LoVo (cell line): Measurements from ENCODE around the gene MTO1.
"Not testable (repeated sequence)": the region's sequence is repeated elsewhere in the genome, so short reads cannot be mapped to it uniquely, and the experiment has no call there.

Experiments
- DNase-seq: peaks from one replicate; pipeline ENCODE4 v3.0.0-alpha.2; 2016; ENCODE audit warnings: low spot score

MTO1 gene, protein sequence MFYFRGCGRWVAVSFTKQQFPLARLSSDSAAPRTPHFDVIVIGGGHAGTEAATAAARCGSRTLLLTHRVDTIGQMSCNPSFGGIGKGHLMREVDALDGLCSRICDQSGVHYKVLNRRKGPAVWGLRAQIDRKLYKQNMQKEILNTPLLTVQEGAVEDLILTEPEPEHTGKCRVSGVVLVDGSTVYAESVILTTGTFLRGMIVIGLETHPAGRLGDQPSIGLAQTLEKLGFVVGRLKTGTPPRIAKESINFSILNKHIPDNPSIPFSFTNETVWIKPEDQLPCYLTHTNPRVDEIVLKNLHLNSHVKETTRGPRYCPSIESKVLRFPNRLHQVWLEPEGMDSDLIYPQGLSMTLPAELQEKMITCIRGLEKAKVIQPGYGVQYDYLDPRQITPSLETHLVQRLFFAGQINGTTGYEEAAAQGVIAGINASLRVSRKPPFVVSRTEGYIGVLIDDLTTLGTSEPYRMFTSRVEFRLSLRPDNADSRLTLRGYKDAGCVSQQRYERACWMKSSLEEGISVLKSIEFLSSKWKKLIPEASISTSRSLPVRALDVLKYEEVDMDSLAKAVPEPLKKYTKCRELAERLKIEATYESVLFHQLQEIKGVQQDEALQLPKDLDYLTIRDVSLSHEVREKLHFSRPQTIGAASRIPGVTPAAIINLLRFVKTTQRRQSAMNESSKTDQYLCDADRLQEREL

GRCh38 chr6:73461537-73462350, at the start of gene MTO1:
MTO1 (plus strand) TSS chr6:73461737; CDS start chr6:73461855, 118 bp downstream.
- DNase-seq, result peak; percentile 87

DNA sequence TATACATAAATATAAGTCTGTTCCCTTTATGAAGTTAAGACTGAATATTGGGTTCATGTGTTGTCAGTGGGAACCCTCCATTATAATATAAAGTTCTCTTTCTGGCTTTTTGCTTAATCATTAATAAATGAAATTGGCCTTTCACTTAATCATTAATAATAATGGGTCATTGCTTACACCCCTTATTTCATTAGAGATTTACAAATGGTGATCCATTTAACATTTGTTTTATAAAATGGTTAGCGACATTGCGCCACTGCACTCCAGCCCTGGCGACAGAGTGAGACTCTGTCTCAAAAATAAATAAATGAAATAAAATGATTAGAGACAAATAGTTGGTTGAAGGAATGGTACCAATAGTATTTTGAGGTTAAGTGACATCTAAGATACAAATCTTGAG, 48.4 kb upstream of the MTO1 start:
- DNase-seq, result no peak

DNA sequence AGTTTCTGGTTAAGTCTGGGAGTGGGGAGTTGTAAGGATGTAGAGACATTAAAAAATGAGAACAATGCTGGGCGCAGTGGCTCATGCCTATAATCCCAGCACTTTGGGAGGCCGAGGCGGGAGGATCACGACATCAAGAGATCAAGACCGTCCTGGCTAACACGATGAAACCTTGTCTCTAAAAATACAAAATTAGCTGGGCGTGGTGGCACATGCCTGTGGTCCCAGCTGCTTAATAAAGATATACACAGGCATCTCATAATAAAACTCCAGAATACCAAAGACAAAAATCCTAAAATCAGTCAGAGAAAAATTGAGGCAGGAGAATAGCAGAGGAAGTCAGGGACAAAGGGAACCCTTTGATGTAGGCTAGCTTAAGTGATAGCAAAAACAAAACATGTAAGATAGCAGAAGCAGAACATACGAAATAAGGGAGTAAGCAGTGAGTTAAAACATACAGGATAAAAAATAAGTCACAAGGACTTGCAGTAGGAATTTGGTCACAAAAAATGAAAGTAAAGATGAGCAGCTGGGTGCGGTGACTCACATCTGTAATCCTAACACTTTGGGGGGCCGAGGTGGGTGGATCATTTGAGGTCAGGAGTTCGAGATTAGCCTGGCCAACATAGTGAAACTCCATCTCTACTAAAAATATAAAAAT, 43.3 kb upstream of the MTO1 start:
- no peak for DNase-seq

GRCh38 chr6:73421534-73421933, 40.0 kb upstream of the MTO1 start:
- DNase-seq, result no peak

DNA sequence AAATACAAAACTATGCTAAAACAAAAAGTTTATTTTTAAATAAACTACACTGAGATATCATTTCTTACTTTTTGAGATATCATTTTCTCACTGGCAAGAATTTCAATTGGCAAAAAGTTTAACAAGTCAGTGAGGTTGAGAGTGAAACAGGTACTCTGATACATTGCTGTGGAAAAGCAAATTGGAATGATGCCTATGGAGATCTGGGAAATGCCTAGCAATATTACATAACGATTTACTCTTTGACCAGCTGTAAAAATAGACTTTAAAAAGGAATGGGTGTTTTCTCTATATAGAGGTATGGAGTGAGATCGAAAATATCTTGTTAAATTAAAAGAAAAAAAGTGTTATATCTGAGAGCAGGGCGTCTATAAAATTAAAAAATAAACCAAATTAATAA, 26.3 kb upstream of the MTO1 start:
- DNase-seq, result no peak

DNA sequence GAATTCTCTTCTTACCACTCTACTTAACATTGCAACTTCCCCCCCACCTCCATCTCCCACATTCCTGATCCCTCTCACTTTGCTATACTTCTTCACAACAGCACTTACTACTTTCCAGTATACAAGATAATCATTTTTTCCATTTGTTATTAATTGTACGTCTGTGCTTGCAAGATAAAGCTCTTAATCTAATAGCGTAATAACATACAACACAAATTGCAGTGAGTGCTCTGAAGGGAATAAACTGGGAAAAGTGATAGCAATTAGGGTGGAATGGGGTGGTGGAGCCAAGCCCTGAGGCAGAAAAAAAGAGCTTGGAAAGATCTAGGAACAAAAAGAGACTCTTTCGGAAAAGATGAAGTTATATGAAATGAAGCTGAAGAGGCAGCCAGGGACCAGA, 18.0 kb upstream of the MTO1 start:
- no peak for DNase-seq

DNA sequence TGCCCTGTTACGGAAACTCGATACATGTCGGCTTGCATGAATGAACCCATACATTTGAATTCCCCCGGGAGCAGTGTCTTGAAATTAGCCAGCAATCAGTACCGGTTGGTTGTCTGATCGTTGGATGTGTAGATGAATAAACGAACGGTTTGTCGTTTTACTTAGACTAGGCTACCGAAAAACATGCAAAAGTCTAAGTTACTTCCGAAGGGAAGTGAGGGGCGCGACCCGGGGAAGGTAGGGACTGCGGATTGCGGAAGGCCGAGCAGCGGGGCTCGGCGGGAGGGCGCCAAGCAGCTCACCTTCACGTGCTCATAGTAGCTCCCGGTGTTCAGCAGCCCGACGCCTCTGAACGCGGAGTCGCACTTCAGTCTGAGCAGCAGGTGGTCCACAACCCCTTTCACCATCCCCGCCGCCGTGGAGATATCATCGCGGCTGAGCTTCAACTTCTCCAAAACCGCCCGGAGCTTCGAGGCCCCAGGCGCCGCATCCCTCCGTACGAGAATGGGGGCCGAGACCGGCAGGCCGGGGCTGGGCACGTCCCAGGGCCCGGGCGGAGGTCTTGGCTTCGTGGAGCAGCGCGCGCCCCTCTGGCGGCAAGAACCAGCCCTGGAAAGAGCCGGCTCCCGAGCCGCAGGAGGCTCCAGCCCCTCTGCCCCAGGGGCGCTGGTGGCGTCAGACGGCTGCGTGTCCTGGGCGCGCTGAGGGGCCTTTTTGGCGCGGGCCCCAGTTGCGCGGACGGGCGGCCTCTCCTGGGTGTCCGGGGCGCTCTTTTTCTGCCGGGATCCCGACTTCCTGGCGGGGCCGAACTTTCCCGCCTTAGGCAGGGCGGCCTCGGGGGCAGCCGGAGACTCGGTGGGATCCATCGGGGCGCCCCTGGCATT, 10.1 kb upstream of the MTO1 start:
- peak; percentile 42 for DNase-seq

DNA sequence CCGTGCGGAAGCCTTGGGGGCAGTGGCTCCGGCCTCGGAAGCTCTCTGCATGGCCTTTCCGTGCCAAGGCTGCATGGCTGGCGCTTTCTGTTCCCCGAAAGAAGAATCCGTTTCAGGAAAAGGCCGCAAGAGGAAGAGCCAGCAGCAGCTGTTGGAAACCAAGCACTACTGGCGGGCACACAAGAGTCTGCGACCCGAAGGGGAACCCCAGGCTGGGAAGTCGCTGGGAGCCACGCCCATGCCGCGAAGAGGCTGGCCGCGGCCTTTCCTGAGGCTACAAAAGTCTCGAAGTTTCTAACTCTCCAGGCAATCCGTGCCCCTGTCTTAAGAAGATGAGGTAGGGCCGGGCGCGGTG, 9.5 kb upstream of the MTO1 start, which contains the start of gene CGAS:
TSS of gene CGAS (minus strand) at position 191 of the 355 bp plus-strand sequence. CDS start at position 75, 116 bp downstream.
- DNase-seq, result peak; percentile 82

DNA sequence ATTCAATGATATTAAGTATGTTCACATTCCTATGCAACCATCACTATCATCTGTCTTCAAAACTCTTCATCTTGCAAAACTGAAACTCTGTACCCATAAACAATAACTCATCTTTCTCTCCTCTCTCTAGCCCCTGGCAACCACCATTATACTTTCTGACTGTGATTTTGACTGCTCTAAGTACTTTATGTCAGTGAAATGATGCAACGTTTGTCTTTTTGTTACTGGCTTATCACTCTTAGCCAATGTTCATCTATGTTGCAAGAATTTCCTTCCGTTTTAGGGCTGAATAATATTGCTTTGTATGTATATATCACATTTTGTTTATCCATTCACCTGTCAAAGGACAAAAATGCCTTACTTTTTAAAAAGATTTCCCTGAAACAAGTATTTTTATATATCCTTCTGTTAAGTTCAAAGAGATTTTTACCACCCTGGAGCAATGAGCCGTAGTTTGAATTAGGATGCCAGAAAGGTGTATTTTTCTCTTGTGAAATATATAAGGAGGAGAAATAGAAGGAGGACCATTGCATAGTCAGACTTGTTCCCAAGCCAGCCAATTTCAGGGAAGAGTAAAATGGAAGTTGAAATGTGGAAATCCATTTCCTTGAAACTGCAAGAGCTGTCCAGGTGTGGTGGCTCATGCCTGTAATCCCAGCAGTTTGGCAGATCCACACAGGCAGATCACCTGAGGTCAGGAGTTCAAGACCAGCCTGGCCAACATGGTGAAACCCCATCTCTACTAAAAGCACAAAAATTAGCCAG, 5.5 kb upstream of the MTO1 start:
- no peak for DNase-seq

GRCh38 chr6:73459474-73459873, 2.1 kb upstream of the MTO1 start:
- not testable (repeated sequence) for DNase-seq

DNA sequence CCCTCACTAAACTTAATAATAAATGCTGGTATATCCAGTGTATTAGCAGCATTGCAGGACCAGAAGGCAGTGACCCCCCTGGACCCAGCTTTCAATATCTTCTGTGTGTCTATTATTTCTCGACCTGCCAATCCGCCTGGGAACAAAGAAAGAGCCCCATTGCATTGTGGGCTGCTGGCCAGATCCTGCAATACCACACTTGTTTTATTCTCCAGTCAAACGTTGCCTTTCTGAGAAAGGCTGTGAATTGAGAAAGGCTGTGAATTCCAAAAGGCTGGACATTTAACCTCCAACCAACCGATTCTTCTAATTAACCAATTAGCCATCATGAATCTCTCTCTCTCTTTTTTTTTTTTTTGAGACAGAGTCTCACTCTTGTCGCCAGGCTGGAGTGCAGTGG, 1.5 kb upstream of the MTO1 start:
- no peak for DNase-seq

DNA sequence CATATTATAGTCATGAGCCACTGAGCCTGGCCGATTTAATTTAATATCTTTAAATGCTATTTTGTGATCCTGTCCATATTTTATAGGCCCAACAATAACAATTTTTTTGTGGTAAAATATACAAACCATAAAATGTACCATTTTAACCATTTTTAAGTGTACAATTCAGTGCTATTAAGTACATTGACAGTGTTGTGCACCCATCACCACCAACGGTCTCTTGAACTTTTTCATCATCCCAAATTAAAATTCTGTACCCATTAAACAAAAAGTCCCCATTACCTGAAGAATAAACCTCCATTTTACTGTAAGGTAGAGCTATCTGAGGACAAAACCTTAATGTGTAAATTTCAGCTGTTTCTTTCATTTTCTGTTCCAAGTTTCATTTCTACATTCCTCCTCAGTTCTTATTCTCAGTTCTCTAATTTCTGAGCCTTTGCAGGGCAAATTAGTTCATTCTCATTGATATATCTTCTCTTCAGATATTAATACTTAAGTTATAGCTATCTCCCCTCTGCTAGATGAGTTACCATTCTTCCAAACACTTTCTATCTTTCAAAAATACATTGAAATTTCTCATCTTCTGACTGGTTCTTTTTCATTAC, 10.3 kb downstream of the MTO1 start:
- no peak for DNase-seq

DNA sequence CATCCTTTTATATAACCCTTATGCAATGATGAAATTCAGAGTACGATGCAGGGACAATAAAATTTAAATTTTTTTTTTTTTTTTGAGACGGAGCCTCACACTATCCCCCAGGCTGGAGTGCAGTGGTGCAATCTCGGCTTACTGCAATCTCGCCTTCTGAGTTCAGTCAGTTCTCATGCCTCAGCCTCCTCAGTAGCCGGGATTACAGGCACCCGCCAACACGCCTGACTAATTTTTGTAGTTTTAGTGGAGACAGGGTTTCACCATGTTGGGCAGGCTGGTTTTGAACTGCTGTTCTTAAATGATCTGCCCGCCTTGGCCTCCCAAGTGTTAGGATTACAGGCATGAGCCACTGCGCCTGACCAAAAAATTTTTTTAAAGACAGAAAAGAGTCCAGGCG, 15.2 kb downstream of the MTO1 start:
- no peak for DNase-seq

- DNase-seq, result no peak
Measured at GRCh38 chr6:73477407-73477806, 15.9 kb downstream of the MTO1 start.

GRCh38 chr6:73481969-73482368, 20.4 kb downstream of the MTO1 start:
- no peak for DNase-seq

- DNase-seq, result no peak
Measured at GRCh38 chr6:73484438-73484837, 22.9 kb downstream of the MTO1 start.

GRCh38 chr6:73487473-73487872, 25.9 kb downstream of the MTO1 start:
- DNase-seq, result no peak

DNA sequence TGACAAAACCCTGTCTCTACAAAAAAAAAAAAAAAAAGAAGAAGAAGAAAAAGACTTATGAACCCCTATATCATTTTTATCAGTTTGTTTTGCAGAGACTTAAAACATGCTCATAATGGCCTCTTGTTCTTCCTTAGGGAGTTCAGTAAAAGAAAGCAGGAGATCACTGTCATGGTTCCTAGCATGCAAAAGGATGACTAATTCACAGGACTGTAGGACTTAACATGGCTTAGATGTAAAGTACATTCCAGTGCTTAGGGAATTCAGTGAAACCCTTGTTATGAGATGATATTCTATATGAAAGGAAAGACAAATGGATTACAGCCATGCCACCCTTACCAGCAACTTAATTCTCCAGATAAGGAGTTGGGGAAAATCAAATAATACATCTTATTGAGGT, 29.8 kb downstream of the MTO1 start:
- no peak for DNase-seq

GRCh38 chr6:73497915-73498314, 36.4 kb downstream of the MTO1 start:
- no peak for DNase-seq
